Measurements from ENCODE around the gene PDE5A. TPM values are rescaled to one million over a fixed set of nuclear protein-coding genes. Genes with fewer than 3 reads are reported as not detected.

The PDE5A gene
- total and polyA plus RNA-seq, 2 experiments from 2014 or later, result 2.3 to 19.3 TPM

GRCh38 chr4:119585771-119586170, 42.8 kb downstream of the PDE5A start:
- no peak for DNase-seq (ENCODE audit: low read depth in 1 of 2, low spot score in 1 of 2)
- Histone ChIP-seq H3K9me3 (ENCODE audit: low read depth) (no peaks in the 10 kb centered on the region), H3K27ac (no peak overlapping the region), H3K36me3 (no peaks in the 10 kb centered on the region), H3K4me3 (no peak overlapping the region), H3K4me1 (ENCODE audit: low read depth) (no peaks in the 10 kb centered on the region), H3K27me3 (no peaks in the 10 kb centered on the region)
- TF ChIP-seq, protein P1, sequence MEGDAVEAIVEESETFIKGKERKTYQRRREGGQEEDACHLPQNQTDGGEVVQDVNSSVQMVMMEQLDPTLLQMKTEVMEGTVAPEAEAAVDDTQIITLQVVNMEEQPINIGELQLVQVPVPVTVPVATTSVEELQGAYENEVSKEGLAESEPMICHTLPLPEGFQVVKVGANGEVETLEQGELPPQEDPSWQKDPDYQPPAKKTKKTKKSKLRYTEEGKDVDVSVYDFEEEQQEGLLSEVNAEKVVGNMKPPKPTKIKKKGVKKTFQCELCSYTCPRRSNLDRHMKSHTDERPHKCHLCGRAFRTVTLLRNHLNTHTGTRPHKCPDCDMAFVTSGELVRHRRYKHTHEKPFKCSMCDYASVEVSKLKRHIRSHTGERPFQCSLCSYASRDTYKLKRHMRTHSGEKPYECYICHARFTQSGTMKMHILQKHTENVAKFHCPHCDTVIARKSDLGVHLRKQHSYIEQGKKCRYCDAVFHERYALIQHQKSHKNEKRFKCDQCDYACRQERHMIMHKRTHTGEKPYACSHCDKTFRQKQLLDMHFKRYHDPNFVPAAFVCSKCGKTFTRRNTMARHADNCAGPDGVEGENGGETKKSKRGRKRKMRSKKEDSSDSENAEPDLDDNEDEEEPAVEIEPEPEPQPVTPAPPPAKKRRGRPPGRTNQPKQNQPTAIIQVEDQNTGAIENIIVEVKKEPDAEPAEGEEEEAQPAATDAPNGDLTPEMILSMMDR (IDR thresholded peaks at IDR 0.05; ENCODE audit: low read depth, low read length), result no peak

DNA sequence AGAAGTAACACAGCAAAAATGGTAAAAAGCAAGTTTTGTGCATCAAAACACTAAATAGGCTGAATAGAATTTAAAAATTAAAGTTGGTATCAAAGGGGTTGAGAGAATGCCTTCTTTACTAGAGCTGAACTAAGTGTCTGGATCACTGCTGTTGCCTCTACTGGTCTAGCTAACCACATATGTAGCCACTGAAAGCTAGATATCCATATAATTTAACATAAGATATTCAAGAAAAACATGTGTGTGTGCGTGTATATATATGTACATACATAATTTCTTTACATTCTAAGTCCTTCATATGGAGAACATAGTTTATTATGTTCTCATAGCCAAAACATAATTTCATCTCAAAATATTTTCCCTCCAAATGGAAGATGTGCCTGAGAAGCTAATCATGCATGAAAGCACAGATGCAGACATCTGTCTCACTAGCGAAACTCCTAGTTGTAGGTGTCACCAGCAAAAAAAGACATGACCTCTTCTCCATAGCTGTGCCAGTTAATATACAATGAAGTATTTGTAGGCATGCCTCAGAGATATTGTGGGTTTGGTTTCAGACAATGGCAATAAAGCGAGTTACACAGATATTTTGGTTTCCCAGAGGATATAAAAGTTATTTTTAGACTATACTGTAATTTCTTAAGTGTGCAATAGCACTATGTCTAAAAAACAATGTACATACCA, 47.3 kb downstream of the PDE5A start:
- Histone ChIP-seq H3K4me1 (ENCODE audit: low read depth) (no peaks in the 10 kb centered on the region), H3K4me3 (no peak overlapping the region), H3K27ac (no peak overlapping the region), H3K9me3 (ENCODE audit: low read depth) (no peaks in the 10 kb centered on the region), H3K27me3 (no peaks in the 10 kb centered on the region), H3K36me3 (no peaks in the 10 kb centered on the region)
- DNase-seq (ENCODE audit: low read depth in 1 of 2, low spot score in 1 of 2), result no peak
- TF ChIP-seq, protein P1 (IDR thresholded peaks at IDR 0.05; ENCODE audit: low read depth, low read length), result no peak

GRCh38 chr4:119580293-119580692, 48.3 kb downstream of the PDE5A start:
- H3K4me1 ChIP-seq (ENCODE audit: low read depth), result no peaks in the 10 kb centered on the region
- H3K27me3 ChIP-seq, result no peaks in the 10 kb centered on the region
- no peak for DNase-seq (ENCODE audit: low read depth in 1 of 2, low spot score in 1 of 2)
- no peaks in the 10 kb centered on the region for H3K36me3 ChIP-seq
- no peak overlapping the region for H3K4me3 ChIP-seq
- H3K9me3 ChIP-seq (ENCODE audit: low read depth), result no peaks in the 10 kb centered on the region
- TF ChIP-seq, protein P1 (IDR thresholded peaks at IDR 0.05; ENCODE audit: low read depth, low read length), result no peak
- H3K27ac ChIP-seq, result no peak overlapping the region

GRCh38 chr4:119579823-119580222, 48.8 kb downstream of the PDE5A start:
- DNase-seq (ENCODE audit: low read depth in 1 of 2, low spot score in 1 of 2), result no peak
- Histone ChIP-seq H3K4me1 (ENCODE audit: low read depth) (no peaks in the 10 kb centered on the region), H3K27me3 (no peaks in the 10 kb centered on the region), H3K4me3 (no peak overlapping the region), H3K36me3 (no peaks in the 10 kb centered on the region), H3K9me3 (ENCODE audit: low read depth) (no peaks in the 10 kb centered on the region), H3K27ac (no peak overlapping the region)
- TF ChIP-seq, protein P1 (IDR thresholded peaks at IDR 0.05; ENCODE audit: low read depth, low read length), result no peak

- TF ChIP-seq, protein P1 (IDR thresholded peaks at IDR 0.05; ENCODE audit: low read depth, low read length), result no peak
- DNase-seq (ENCODE audit: low read depth in 1 of 2, low spot score in 1 of 2), result no peak
- no peaks in the 10 kb centered on the region for H3K36me3 ChIP-seq
- no peak overlapping the region for H3K27ac ChIP-seq
- no peaks in the 10 kb centered on the region for H3K27me3 ChIP-seq
- no peaks in the 10 kb centered on the region for H3K9me3 ChIP-seq (ENCODE audit: low read depth)
- H3K4me1 ChIP-seq (ENCODE audit: low read depth), result no peaks in the 10 kb centered on the region
- H3K4me3 ChIP-seq, result no peak overlapping the region
These were observed 58.2 kb downstream of the PDE5A start for GRCh38 chr4:119570401-119570800.
